ENCODE results near the gene EXOC6B.

DNA sequence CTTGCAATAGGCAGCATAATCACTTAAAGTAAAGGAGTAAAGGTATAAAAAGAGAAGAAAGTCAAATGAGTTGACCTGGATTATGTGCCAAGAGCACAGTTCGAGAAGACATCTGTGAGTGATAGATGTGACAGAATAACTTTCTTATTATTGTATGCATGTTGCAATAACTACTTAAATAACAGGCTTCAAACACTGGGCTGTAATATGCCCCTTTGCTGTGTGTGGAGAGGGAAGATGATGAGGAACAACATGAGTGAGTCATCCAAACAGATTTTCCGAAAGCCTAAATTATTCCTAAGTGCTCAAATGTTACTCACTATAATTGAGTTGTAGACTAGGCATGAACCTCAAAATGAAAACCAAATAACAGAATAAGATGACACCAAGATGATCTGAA, 328.1 kb downstream of the EXOC6B start:
- TF ChIP-seq RAD21 (IDR thresholded peaks at IDR 0.05; ENCODE audit: low read depth) (no peak), EP300 (IDR thresholded peaks at IDR 0.05; ENCODE audit: borderline replicate concordance) (no peak), TEAD4 (IDR thresholded peaks at IDR 0.05) (no peak), YY1 (IDR thresholded peaks at IDR 0.05; ENCODE audit: low read depth) (no peak), TAF1 (IDR thresholded peaks at IDR 0.05; ENCODE audit: low read depth) (no peak), TCF12 (IDR thresholded peaks at IDR 0.05; ENCODE audit: low read depth) (no peak), CEBPB (IDR thresholded peaks at IDR 0.05) (no peak), EGR1 (IDR thresholded peaks at IDR 0.05) (no peak), FOXM1 (IDR thresholded peaks at IDR 0.05; ENCODE audit: borderline replicate concordance, low read depth) (no peak), ZBTB7A (IDR thresholded peaks at IDR 0.05; ENCODE audit: low read depth) (no peak)
- TF ChIP-seq, protein P1, sequence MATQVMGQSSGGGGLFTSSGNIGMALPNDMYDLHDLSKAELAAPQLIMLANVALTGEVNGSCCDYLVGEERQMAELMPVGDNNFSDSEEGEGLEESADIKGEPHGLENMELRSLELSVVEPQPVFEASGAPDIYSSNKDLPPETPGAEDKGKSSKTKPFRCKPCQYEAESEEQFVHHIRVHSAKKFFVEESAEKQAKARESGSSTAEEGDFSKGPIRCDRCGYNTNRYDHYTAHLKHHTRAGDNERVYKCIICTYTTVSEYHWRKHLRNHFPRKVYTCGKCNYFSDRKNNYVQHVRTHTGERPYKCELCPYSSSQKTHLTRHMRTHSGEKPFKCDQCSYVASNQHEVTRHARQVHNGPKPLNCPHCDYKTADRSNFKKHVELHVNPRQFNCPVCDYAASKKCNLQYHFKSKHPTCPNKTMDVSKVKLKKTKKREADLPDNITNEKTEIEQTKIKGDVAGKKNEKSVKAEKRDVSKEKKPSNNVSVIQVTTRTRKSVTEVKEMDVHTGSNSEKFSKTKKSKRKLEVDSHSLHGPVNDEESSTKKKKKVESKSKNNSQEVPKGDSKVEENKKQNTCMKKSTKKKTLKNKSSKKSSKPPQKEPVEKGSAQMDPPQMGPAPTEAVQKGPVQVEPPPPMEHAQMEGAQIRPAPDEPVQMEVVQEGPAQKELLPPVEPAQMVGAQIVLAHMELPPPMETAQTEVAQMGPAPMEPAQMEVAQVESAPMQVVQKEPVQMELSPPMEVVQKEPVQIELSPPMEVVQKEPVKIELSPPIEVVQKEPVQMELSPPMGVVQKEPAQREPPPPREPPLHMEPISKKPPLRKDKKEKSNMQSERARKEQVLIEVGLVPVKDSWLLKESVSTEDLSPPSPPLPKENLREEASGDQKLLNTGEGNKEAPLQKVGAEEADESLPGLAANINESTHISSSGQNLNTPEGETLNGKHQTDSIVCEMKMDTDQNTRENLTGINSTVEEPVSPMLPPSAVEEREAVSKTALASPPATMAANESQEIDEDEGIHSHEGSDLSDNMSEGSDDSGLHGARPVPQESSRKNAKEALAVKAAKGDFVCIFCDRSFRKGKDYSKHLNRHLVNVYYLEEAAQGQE (IDR thresholded peaks at IDR 0.05; ENCODE audit: low read depth), result no peak
- TF ChIP-seq, protein P2, sequence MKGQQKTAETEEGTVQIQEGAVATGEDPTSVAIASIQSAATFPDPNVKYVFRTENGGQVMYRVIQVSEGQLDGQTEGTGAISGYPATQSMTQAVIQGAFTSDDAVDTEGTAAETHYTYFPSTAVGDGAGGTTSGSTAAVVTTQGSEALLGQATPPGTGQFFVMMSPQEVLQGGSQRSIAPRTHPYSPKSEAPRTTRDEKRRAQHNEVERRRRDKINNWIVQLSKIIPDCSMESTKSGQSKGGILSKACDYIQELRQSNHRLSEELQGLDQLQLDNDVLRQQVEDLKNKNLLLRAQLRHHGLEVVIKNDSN (IDR thresholded peaks at IDR 0.05), result no peak
- TF ChIP-seq, protein P3, sequence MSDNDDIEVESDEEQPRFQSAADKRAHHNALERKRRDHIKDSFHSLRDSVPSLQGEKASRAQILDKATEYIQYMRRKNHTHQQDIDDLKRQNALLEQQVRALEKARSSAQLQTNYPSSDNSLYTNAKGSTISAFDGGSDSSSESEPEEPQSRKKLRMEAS (IDR thresholded peaks at IDR 0.05), result no peak
